ENCODE data around the gene RAB17.

- TF ChIP-seq CTCF (IDR thresholded peaks at IDR 0.05) (no peak), POLR2A (IDR thresholded peaks at IDR 0.05) (no peak)
Measured at GRCh38 chr2:237576974-237577373, 13.6 kb downstream of the RAB17 start.

Measured in adrenal gland (tissue), 5 donors.